Mucosa of stomach (tissue), 1 donor: Measurements from ENCODE around the gene SALL4.

ENCODE experiments used
- H3K27me3 ChIP-seq: one replicate; pipeline ENCODE4 v1.7.0; 2013; ENCODE audit warnings: mild to moderate bottlenecking, low read length; ENCODE audit not compliant: control insufficient read depth, insufficient read depth
- H3K36me3 ChIP-seq: one replicate; pipeline ENCODE4 v1.7.0; 2013; ENCODE audit warnings: low read length; ENCODE audit not compliant: control insufficient read depth, insufficient read depth
- H3K4me1 ChIP-seq: one replicate; pipeline ENCODE4 v1.7.0; 2013; ENCODE audit warnings: mild to moderate bottlenecking, low read length; ENCODE audit not compliant: control insufficient read depth, insufficient read depth
- H3K4me3 ChIP-seq: one replicate; pipeline ENCODE4 v1.7.0; 2013; ENCODE audit warnings: low read length
- H3K9ac ChIP-seq: one replicate; pipeline ENCODE4 v1.7.0; 2013; ENCODE audit warnings: mild to moderate bottlenecking, low read length, moderate library complexity
- H3K9me3 ChIP-seq: one replicate; pipeline ENCODE4 v1.7.0; 2013; ENCODE audit warnings: mild to moderate bottlenecking, low read length, moderate library complexity; ENCODE audit not compliant: control insufficient read depth
- donor health status: Pancreatic carcinoma.

The SALL4 gene

DNA sequence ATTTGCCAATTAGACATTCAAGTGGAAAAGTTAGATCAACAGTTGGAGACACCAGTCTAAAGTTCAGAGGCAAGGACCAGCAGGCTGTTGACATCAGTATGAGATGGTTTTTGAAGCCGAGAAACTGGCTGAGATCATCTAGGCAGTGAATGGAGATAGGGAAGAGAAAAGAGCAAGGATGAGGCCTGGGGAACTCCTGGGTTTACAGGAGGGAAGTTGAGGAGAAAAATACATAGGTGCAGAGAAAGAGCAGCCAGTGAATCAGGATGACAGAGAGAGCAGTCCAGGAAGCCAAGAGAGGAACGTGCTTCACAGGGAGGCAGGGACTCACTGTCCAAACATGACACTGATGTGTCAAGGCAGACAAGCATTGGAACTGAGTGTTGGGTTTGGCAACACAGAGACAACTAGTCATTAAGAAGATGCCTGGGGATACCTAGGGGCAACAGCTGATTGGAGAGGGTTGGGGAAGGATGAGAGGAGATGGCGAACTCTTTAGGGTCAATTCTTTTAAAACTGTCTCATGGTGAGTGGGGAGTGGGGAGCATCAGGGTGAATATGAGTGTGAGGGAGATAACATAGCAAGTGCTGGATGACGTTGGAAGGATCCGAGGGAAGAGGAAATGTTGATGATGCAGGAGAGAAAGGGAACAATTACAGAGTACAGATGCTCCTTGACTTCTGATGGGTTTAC is 13.2 kb upstream of the SALL4 start:
- Histone ChIP-seq H3K9ac (no peak overlapping the region), H3K4me3 (no peak overlapping the region), H3K36me3 (no peaks in the 10 kb centered on the region), H3K4me1 (no peaks in the 10 kb centered on the region), H3K27me3 (no peaks in the 10 kb centered on the region), H3K9me3 (no peaks in the 10 kb centered on the region)

DNA sequence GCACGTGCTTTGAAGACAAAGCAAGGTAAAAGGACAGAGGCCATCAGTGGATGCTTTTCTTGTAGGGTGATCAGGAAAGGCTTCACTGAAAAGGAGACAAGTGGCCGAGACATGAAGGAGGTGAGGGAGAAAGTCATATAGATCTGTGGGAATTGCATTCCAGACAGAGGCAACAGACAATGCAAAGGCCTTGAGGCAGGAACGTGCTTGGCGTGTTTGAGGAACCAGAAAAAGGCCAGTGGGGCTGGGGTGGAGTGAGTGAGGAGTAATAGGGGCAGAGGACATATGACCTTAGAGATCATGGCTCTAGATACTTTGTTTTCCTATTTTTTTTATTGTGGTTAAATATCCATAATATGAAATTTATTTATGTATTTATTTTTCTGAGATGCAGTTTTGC is 10.5 kb upstream of the SALL4 start:
- H3K4me3 ChIP-seq, result no peak overlapping the region
- no peaks in the 10 kb centered on the region for H3K27me3 ChIP-seq
- no peaks in the 10 kb centered on the region for H3K4me1 ChIP-seq
- no peak overlapping the region for H3K9ac ChIP-seq
- H3K36me3 ChIP-seq, result no peaks in the 10 kb centered on the region
- no peaks in the 10 kb centered on the region for H3K9me3 ChIP-seq

DNA sequence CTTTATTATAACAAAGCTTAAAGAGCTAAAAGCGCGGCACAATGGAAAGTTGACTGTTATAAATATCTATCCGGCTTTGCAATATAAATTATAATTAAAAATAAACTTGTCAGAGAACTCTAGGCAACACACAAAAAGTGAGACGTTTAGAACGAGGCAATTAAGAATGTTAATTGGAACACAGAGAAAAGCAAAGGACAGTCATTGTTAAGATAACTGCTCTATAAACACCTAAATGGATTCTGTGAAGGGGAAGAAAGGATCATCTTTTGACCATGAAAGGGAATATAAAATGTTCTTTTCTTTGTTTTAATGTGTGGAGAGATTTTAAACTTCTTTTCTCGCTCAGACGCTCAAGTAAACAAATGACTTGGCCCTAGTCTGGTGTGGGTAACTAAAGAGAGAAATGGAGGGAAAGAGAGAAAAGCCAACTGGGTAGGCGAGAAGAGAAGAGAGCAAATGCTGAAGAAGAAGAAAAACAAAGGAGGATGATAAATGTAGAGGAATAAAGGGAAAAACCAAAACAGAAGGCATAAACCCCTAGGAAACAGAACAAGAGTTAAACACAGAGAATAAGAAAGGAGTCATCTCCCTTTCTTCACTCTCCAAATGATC is 9.3 kb upstream of the SALL4 start:
- no peaks in the 10 kb centered on the region for H3K9me3 ChIP-seq
- H3K4me3 ChIP-seq, result no peak overlapping the region
- H3K36me3 ChIP-seq, result no peaks in the 10 kb centered on the region
- no peak overlapping the region for H3K9ac ChIP-seq
- H3K27me3 ChIP-seq, result no peaks in the 10 kb centered on the region
- H3K4me1 ChIP-seq, result no peaks in the 10 kb centered on the region

DNA sequence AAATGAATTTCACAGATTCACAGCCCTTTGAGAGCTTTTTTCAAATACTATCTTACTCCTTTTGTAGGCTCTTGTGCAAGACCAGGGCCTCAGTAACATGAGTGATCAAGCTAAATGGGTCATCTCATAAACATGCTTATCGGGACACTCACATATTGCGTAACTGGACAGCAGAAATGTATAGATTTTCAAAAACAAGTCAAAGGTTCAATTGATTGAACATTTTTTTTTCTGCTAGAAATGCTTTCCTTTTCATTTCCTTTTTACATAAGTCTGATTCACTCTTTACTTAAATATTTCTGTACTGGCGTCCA is 8.7 kb upstream of the SALL4 start:
- H3K27me3 ChIP-seq, result no peaks in the 10 kb centered on the region
- H3K9ac ChIP-seq, result no peak overlapping the region
- no peaks in the 10 kb centered on the region for H3K9me3 ChIP-seq
- H3K4me3 ChIP-seq, result no peak overlapping the region
- no peaks in the 10 kb centered on the region for H3K4me1 ChIP-seq
- H3K36me3 ChIP-seq, result no peaks in the 10 kb centered on the region

DNA sequence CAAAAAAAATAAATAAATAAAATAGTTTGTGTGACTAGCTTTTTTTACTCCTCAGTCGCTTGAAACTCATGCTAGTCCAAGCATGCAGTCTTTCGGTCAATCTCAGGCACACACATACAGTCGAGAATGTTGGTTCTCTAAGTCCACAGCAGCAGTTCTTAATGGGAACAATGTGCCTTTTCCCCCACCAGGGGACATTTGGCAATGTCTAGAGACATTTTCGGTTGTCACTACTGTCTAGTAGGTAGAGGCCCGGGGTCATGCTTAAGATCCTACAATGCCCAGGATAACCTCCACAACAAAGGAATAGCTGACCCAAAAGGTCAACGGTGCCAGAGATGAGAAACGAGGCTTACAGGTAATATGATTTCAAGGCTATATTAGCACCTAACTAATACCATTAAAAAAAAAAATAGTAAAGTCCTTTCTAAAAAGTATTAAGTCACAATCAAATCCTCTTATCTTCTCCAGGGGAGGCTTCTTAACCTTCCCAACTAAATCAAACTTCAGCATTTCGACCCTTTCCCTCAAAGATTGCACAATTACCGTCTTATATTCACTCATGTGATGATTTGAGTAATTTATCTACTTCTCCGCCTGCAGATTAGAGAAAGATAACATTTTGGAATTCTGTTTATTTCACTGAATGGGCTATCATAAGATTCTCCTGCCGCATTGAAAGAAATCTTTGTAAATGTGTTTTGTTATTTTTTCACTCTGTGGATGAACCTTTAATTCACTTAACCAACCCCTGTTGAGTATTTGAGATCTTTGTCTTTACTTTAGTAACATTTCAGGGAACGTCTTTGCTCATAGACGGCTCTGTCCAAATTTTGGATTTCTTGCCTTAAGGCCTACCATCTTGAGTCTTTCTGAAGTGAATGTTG is 8.1 kb upstream of the SALL4 start:
- Histone ChIP-seq H3K27me3 (no peaks in the 10 kb centered on the region), H3K9me3 (no peaks in the 10 kb centered on the region), H3K36me3 (no peaks in the 10 kb centered on the region), H3K4me1 (no peaks in the 10 kb centered on the region), H3K9ac (no peak overlapping the region), H3K4me3 (no peak overlapping the region)

DNA sequence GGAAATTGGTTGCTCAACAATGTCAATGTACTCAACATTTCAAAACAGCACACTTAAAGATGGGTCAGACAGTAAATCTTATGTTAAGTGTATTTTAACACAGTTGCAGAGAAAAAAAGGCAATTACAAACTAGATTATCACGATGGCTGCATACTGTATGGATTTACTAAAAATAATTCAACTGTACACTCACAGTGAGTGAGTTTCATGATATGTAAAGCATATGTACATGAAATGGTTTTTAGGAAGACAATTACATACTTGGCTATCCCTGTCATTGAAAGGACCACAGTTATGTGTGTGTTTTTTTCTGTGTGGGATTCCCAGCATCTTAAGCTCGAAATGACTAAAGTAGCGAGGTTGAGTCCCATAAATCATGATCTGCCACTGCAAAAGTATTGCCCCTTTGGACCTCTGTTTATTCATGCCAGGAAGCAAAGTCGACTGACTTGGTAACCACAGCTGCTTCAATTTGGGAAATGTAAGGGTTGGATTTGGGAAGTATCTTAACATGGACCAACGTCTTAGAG is 5.5 kb upstream of the SALL4 start:
- H3K4me1 ChIP-seq, result no peaks in the 10 kb centered on the region
- no peak overlapping the region for H3K9ac ChIP-seq
- H3K9me3 ChIP-seq, result no peaks in the 10 kb centered on the region
- H3K4me3 ChIP-seq, result no peak overlapping the region
- peaks cover 2% of the 10 kb centered on the region for H3K27me3 ChIP-seq
- no peaks in the 10 kb centered on the region for H3K36me3 ChIP-seq

DNA sequence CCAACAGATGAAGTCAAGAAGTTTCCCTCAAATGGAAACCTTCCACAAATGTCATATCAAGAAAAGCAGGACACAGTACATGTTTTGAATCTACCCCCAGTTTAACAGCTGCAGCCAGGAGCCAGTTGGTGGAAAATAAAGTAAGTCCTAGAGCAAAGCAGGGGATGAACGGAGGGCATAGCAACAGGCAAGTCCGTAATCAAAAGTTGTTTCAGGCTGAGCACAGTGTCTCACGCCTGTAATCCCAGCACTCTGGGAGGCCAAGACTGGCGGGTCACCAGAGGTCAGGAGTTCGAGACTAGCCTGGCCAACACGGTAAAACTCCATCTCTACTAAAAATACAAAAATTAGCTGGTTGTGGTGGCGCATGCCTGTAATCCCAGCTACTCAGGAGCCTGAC is 2.4 kb upstream of the SALL4 start:
- Histone ChIP-seq H3K4me3 (no peak overlapping the region), H3K36me3 (no peaks in the 10 kb centered on the region), H3K4me1 (peaks cover 16% of the 10 kb centered on the region), H3K27me3 (peaks cover 32% of the 10 kb centered on the region), H3K9me3 (no peaks in the 10 kb centered on the region), H3K9ac (no peak overlapping the region)

DNA sequence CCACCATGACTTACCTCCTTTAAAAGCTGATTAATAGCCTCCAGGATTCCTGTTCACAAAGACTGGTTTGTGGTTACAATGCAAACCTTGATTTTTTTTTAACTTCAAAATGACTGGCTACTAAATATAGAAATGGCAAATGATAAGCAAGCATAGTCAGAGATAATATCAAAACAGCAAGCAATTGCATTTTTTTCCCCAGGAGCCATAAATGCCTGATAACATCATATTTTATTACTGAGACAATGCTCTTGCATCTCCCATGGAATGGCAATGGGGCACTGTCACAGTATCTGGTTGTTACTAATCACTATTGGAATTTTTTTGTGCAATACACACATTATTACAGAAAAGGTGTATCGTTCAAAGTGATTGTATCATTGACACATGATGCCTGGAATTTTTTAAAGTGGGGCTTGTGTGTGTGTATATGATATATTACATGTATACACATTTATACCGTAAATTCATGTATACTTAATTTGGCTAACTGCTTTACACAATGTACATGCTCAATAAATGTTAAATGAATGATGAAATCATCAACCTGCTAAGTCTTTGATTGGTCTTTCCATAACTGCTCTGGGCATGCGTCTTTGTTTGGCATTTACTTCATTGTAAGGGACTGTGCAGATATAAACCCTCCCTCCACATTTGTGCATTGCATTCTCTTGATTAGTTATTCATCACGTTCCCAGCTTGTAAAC is 980 bp upstream of the SALL4 start:
- H3K4me1 ChIP-seq, result peaks cover 16% of the 10 kb centered on the region
- H3K36me3 ChIP-seq, result no peaks in the 10 kb centered on the region
- peaks cover 37% of the 10 kb centered on the region for H3K27me3 ChIP-seq
- no peak overlapping the region for H3K4me3 ChIP-seq
- H3K9ac ChIP-seq, result no peak overlapping the region
- no peaks in the 10 kb centered on the region for H3K9me3 ChIP-seq

DNA sequence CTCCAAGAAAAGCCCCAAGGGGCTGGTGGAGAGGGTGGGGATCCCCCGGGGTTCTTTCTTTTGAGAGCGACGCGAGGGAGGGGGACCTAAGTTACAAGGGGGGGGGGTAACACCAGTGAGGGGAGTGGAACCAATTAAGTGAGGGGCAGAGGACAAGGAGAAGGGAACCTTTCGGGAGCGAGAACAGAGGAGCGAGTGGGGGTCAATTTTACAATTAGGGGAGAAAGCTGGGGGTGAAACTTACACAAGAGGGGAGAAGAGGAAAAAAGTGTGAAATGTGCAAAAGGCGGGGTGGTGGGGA is 548 bp downstream of the SALL4 start:
- Histone ChIP-seq H3K9ac (peak overlapping the region; percentile 64), H3K27me3 (peaks cover 37% of the 10 kb centered on the region), H3K4me3 (no peak overlapping the region), H3K4me1 (peaks cover 16% of the 10 kb centered on the region), H3K36me3 (no peaks in the 10 kb centered on the region), H3K9me3 (no peaks in the 10 kb centered on the region)

DNA sequence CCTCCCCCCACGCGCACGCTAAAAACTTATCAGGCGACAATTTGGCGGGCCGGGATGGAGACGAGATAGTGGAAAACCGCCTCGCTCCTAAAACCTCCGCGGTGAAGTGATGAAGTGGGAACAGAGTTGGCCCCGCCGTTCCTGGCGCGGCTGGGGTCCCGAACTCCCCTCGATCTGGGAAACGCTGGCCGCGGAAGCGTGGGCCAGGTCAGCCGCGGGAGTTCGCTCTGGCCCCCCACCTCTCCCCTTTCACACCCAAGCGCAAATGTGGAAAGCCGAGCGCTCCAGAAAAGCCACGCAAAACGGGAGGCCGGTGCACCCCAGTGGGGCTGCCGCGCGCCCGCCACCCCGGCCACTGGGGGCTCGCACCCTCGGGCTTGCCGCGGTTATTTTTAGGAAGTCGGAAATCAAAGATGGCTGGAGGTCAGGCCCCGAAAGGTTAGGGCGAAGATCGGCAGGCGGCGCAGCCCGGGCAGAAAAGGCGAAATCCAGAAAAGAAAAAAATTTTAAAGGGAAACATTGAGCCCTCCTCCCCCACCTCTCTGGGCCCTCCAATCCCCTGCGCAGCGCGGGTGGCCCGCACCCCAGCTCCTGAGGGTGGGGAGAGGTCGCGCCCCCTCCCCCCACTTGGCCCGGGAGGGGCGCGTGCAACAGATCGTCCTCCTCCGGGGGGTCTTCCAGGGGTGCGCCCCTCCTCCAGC is 1.0 kb downstream of the SALL4 start:
- peaks cover 16% of the 10 kb centered on the region for H3K4me1 ChIP-seq
- peak overlapping the region; percentile 64 for H3K9ac ChIP-seq
- peaks cover 37% of the 10 kb centered on the region for H3K27me3 ChIP-seq
- H3K9me3 ChIP-seq, result no peaks in the 10 kb centered on the region
- no peaks in the 10 kb centered on the region for H3K36me3 ChIP-seq
- no peak overlapping the region for H3K4me3 ChIP-seq

DNA sequence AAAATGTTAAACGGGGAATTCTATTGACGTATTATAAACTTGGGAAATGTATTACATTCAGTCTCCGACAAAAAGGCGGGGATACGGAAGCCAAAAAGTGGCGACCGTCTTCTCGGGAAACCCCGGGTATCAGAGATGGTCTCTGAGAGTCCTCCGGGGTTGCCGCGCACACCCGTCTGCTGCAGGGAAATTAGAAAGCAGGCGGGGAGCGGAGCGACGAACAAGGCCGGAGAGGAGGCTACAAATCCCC is 1.5 kb downstream of the SALL4 start:
- Histone ChIP-seq H3K9ac (peak overlapping the region; percentile 64), H3K9me3 (no peaks in the 10 kb centered on the region), H3K36me3 (no peaks in the 10 kb centered on the region), H3K4me3 (no peak overlapping the region), H3K4me1 (peaks cover 16% of the 10 kb centered on the region), H3K27me3 (peaks cover 37% of the 10 kb centered on the region)
